GM19438 (cell line): ENCODE measurements around the gene ATAD3C.
"Not testable (repeated sequence)": the region's sequence is repeated elsewhere in the genome, so short reads cannot be mapped to it uniquely, and the experiment has no call there.

Experiments
- ATAC-seq: cut with Tn5 transposase; IDR thresholded peaks from one replicate; pipeline ENCODE4 v1.9.1; 2021; ENCODE audit warnings: low read depth; ENCODE audit not compliant: unreplicated experiment

Gene ATAD3C

DNA sequence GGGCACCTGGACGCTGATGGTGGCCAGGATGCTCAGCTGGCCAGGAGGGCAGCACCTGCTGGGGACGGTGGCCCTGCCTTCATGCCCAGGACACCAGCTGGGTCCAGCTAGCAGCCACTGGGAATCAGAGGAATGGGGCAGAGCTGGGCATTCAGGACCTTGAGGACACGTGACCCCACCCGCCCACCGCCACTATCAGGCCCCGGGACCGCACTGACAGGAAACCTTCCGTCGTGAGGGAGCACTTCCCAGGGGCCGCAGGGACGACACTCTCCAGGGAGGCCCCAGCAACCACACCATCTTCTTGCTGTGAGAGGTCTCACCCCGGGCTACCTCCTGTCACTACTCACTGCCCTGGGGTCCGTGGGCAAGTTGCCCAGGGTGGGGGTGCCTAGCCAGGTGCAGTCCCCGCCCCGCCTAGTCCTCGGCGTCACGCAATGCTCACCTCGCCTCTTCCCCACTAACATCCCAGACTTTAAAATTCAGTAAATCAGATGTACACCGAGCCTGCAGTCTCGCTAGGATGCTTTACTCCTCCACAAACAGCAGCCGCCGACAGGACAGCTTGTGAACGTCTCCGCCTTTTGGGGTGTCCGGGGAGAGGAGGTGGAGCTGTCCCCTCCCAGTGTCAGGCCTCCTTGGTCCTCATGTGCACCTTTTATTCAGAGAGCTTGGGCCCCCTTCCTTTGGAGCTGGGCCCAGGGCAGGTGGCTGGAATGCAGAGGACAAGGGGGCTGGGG, 9.1 kb upstream of the ATAD3C start:
- no peak for ATAC-seq

DNA sequence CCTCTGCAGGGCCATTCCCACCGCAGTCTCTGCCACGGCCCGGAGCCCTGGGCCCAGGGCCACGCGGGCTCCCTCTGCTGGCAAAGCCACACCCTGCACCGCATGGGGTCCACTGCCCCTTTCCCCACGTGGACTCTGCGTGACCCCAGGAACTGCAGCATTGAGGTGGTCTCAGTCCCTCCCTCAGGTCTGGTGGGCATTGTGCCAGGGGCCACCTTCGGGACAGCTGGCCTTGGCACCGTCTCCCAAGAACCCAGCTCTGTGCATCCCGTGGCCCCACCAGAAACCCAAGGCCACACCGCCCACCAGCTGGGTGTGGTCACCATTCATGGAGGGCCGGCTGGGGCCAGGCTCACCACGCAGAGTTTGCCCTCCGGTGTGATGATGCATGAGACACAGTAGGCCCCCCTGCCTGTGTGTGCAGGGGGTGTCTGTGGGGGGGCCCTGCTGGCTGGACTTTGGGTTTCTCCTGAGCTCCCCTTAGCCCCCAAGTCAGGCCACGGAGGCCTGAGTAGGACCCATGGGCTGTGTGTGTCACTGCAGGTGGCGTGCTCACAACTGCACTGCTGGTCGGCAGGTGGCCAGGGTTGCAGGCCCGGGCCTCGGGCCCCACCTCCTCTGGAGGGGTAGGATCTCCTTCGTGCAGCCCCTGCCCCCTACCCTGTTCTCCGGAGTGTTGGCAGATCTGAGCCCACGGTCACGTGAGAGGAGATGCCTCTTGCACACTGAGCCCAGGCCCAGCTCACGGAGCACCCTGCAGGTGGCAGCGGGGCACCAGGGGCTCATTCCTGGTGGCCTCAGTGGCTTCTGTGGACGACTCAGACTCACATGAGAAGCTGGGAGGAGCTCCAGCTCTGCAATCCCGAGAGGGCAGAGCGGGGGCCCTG, 8.2 kb upstream of the ATAD3C start:
- no peak for ATAC-seq

DNA sequence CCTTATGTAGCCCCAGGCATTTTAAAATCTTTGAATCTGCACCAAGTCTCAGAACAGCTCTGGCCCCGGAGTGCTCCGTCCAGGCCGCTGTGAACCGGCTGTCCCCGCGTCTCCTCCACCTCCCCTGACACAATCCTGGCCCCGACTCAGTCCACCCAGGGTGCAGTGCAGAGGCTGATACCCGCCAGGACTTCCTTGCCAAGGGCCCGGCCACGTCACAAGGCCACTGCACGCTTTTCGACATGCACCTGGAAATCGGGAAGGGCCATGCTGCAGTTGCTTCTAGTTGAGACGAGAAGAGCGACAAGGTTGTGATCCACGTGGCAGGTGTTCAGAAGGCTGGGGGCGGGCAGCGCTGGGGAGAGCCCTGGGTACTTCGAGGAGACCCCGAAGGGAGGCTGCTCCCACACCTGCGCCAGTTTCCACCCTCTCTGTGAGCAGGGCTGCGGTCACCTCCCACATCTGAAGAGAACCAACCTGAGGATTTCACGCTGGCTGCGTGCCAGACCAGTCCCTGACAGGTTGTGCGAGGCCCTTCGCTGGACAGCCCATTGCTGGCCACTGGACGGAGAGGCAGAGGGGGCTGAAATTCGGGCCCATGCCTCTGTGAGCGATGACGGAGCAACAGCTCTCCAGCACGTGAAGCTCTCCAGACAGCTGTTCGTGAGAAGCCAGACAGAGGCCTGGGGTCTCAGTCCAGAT, 7.3 kb upstream of the ATAD3C start:
- ATAC-seq: no peak

DNA sequence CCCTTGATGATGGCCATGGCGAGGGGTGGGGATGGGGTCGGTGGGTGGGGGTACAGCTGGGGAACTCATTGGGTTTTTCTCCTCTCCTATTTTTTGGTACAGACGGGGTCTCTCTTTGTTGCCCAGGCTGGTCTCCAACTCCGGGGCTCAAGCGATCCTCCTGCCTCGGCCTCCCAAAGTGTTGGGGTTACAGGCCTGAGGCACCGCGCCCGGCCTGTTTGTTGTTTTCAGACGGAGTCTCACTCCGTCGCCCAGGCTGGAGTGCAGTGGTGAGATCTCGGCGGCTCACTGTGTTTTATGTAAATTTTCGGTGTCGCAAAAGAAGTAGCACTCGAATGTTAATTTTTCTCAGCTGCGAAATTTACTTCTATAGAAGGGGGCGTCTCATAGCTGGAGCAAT, 2.9 kb upstream of the ATAD3C start:
- ATAC-seq: not testable (repeated sequence)

DNA sequence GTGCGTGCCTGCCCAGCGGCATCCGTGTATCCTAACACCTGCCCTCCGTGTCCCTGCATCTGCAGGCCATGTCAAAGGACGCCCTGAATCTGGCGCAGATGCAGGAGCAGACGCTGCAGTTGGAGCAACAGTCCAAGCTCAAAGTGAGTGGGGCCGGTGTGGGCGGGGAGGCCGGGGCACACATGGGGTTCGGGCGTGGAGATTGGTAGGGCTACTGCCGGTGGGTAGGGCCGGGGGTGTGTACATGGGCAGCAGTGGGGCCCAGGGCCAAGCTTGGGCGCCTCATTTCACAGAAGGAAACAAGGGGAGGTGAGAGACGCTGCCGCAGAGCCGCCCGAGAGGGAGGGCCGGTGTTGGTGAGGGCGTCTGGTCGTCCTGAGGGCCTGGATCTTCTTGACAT, 1.1 kb downstream of the ATAD3C start:
- ATAC-seq: not testable (repeated sequence)

DNA sequence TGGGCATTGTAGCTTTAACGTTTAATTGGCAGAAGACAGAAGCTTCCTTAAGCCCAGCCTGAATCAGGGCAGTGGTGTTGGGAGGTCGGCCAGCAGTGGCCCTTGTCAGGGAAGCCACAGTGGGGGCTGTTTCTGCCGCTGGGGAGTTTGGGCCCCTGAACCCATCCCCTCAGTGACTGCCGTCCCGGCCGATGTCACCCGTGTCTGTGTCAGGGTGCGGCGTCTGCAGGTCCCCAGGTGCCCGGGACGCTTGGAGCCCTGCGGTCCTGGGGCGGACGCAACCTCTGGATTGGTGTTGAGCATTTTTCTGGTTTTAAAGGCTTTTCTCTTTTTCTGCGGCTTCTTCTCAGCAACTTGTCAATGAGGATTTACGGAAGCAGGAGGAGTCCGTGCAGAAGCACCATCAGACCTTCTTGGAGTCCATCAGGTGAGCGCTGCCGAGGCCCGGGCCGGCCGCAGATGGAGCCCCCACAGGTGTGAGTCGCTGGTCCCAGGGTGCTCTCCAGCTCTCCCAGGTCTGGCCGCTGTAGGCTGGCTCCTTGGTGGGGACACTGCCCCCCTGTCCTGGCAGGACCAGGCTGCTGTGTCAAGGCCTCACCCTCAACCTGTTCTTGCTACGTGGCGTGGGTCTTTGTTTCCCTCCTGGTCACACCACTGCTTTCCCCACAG, 2.3 kb downstream of the ATAD3C start:
- ATAC-seq: no peak

DNA sequence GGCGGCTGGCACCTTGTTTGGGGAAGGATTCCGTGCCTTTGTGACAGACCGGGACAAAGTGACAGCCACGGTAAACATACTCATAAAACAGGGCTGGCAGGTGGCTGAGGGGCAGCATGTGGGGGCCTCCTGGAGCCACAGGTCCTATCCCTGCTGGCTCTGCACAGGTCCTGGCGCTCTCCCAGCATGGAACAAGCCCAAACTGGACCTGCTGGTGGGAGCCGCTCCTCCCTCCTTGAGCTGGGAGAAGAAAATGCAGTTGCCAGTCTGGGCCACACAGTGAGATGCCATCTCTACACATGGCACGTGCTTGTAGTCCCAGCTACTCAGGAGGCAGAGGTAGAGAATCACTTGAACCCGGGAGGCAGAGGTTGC, 2.9 kb downstream of the ATAD3C start:
- ATAC-seq: not testable (repeated sequence)

DNA sequence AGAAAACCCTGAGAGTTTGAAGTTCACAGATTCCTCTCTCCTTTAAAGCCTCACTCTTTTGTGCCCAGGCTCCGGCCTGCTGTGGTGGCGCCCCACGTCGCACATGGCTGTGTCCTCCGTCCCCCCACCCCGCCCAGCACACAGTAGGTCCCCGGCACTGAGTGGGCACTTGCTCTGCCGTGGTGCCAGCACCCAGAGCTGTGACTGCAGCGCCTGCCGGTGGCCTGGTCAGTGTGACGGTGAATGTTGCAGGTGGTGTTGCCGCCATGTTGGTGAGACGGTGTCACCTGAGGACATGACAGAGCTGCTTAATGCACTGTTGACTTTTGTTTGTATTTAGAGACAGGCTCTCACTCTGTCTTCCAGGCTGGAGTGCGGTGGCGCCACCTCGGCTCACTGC, 3.4 kb downstream of the ATAD3C start:
- no peak for ATAC-seq

DNA sequence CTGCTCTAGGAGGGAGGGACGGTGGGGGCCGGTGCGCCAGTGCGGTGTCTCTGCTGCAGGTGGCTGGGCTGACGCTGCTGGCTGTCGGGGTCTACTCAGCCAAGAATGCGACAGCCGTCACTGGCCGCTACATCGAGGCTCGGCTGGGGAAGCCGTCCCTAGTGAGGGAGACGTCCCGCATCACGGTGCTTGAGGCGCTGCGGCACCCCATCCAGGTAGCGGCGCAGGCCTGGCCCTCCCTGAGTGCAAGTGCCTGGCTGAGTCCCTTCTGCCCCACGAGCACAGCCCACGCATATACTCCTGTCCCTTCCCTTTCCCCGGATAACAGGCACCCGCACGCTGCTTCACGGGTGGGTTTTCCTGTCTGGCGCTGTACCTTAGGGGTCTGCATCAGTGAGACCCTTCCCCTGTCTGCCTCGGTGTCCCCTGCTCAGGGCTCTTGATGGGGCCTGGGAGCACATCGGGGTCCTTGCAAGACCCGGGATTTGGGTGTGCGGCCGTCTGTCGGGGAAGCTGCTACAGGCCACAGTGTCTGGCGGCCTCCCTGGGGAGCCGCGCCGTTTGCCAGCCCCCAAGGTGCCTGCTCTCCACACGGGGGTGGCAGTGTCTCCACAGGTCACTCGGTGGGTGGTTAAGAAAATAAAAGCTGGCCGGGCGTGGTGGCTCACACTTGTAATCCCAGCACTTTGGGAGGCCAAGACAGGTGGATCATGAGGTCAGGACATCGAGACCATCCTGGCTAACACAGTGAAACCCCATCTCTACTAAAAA, 5.0 kb downstream of the ATAD3C start:
- not testable (repeated sequence) for ATAC-seq

DNA sequence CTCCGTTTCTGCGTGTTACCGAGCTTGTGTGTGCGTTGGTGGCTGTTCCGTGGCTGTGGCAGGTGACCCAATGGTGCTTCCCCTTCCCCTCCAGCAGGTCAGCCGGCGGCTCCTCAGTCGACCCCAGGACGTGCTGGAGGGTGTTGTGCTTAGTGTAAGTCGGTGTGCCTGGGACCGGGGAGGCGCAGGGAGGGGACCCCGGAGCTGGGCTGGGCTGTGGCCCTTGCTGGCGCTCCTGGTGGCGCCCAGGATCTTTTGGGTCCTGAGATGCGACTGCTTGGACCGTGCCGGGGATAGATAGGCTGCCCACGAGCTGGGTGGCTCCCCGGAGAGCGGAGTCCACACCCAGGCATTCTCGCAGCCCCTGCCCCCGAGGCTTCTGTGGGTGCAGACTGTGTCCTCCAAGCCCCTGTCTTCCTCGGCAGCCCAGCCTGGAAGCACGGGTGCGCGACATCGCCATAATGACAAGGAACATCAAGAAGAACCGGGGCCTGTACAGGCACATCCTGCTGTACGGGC, 5.9 kb downstream of the ATAD3C start:
- no peak for ATAC-seq

DNA sequence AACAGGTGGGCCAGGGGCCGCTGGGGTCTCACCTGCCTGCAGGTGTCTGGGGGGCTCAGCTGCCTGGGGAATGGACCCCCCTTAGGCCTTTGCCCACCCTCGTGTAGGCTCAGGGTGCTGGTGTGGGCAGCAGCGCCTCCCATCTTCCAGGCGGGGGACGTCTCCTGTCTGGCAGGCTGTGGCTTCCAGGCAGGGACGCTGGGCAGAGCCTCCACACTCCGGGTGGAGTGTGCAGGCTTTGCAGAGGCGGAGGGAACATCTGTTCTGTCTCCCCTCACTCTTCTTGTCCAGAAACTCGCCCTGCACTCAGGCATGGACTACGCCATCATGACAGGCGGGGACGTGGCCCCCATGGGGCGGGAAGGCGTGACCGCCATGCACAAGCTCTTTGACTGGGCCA, 6.4 kb downstream of the ATAD3C start:
- not testable (repeated sequence) for ATAC-seq

DNA sequence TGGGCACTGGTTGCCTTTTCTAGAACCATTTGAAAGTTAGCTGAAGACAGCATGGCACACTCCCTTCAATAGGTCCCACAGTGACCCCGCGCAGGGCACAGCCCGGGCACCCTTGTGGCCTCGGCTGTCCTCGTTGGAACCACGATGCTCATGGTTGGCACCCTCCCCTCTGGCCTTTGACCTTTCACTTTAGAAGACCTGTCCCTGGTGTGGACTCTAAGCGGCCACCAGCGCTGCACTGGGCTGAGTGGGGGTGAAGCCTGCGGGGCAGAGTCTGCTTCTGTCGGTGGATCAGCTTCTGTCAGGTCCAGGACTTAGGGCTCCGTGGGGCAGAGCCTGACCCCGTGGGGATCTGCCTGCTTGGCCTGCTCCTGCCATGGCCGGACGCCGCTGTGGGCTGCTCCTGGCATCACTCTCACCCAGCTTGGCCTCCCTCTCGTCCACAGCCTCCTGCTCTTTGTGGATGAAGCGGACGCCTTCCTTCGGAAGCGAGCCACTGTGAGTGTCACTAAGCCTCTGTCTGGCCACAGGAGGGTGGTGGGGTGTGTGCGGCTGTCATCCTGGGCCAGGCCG, 7.3 kb downstream of the ATAD3C start:
- ATAC-seq: not testable (repeated sequence)

DNA sequence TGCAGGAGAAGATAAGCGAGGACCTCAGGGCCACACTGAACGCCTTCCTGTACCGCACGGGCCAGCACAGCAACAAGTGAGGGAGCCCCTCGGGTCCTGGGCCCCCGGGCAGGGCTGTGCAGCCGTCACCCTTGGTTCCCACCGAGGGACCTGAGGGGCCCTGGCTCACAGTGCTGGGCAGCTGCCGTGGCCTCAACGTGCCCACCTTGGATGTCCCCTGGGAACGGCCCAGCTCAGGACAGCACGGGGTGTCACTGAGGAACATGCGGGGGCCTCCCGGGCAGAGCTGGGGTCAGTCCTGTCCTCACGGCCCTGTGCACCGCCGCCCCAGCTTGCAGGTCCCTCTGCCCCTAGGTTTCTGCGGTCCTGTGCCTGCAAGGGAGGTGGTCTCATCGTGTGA, 9.7 kb downstream of the ATAD3C start:
- not testable (repeated sequence) for ATAC-seq

DNA sequence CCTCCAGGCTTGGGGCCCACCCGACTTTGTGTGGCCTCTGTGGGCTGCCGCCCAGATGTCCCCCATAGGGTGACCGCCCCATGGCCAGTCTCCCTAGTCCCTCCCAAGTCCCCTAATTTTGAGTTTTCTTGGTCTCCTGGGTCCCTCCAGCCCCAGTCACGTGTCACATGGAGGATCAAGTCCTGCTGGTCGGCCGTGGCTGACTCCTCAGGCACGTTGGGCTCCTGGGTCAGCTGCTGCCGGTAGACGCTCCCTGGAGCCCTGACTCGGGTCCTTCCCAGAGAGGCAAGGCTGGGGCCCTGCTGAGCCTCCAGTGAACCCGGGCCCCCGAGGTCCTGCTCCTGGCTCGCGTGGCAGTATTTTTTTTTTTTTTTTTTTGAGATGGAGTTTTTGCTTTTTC, 10.2 kb downstream of the ATAD3C start:
- ATAC-seq: not testable (repeated sequence)

DNA sequence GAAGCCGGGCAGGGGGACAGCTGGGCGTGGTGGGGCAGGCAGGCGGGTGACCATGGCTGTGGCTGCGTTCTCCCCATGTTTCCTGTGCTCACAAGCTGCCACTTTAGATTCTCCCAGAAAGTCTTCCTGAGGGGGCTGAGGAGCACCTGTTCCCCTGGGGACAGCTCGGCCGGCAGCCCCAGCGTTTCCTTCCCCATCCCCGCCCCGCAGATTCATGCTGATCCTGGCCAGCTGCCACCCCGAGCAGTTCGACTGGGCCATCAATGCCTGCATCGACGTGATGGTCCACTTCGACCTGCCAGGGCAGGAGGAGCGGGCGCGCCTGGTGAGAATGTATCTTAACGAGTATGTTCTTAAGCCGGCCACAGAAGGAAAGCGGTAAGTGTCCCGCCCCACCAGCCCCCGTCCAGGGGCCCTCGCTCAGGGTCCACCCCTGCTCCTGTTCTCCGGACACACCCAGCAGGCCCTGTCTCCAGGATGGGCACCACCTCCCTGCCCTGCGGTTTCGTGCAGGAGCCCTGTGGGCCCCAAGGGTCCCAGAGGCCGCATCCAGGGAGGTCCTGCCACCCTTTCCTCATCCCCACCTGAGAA, 11.1 kb downstream of the ATAD3C start:
- ATAC-seq: no peak

DNA sequence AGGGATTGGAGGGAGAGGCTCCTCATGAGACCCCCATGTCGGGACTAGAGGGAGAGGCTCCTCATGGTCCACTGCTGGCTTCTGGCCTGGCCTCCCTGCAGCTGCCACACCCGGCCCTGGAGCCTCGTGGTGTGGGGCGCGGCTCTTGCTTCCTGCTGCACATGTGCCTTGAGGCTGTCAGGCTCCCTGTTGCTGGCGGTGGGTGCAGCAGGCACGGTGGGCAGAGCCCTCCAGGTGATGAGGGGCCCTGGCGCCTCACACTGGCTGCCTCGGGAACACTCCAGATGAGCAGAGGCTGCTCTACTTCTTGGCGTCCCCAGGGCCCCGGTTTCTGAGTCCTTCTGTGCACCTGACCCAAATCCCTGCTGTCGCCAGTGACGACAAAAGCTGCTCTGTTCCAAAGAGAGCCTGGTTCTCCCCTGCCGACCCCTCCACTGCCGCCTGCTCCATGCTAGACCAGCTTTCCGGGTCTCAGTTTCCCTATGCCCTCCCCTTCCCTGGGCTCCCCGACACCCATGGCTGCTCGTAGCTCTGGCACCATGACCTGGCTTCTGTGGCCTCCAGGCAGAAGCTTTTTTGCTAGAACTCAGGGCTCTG, 12.3 kb downstream of the ATAD3C start:
- ATAC-seq: no peak

DNA sequence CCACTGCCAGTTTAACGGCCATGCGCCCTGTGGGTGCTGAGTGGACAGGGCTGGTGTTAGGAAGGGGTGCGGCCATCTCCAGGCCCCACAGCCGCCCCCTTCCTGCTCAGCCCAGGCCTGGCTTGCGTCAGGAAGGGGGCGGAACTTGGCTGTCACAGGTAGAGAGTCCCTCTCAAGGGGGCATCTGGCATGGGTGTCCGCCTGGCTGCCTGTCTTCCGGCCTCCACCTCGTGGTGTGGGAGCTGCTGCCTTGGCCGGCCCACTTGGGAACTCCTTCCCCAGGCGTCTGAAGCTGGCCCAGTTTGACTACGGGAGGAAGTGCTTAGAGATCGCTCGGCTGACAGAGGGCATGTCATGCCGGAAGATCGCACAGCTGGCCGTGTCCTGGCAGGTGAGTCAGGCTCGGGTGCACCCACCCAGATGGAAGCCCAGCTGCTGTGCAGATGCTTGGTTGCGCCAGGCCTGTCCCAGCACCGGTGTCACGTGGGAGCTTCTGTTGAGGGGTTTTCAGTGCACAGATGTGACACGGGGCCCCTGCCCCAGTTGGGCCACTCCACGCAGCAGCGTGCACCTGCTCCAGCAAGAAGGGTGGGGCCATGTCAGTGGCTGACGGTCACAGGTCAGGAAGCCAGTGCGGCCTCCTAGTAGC, 13.0 kb downstream of the ATAD3C start:
- no peak for ATAC-seq

DNA sequence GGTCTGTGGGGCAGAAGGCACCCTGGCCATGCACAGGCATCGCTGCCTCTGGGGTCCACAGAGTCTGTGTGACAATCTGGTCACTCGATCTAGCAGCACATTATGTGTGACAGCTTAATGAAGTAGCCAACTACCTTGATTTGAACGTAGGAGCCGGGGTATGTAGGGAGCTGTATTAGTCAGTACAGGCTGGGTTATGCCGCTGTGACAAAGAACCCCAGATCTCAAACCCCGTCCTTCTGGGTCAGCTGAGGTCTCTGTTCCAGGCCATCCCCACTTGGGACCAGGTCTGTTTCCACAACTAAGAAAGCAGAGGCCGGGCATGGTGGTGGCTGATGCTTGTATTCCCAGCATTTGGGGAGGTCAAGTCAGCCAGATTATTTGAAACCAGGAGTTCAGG, 13.8 kb downstream of the ATAD3C start:
- no peak for ATAC-seq
